Measurements from ENCODE around the gene PSMC3IP.

PSMC3IP gene

GRCh38 chr17:42554250-42555121 is 23.0 kb downstream of the PSMC3IP start (continued):
- TF ChIP-seq ZNF670 (tag by site-specific recombination; IDR thresholded peaks at IDR 0.05; ENCODE audit: low read depth) (no peak), ZXDB (tag by site-specific recombination; IDR thresholded peaks at IDR 0.05) (peak; percentile 99), YY1 (tag by site-specific recombination; IDR thresholded peaks at IDR 0.05) (peak; percentile 44; the same call in 1 of the 2 replicates), ZNF548 (tag by site-specific recombination; IDR thresholded peaks at IDR 0.05) (no peak), ZNF280D (tag by site-specific recombination; IDR thresholded peaks at IDR 0.05) (no peak), ZIC2 (tag by site-specific recombination; IDR thresholded peaks at IDR 0.05) (peak; percentile 96), FEZF1 (tag by site-specific recombination; IDR thresholded peaks at IDR 0.05) (no peak), ZSCAN18 (tag by site-specific recombination; IDR thresholded peaks at IDR 0.05) (no peak), ZFP41 (tag by site-specific recombination; IDR thresholded peaks at IDR 0.05; ENCODE audit: borderline replicate concordance) (no peak), ZNF701 (tag by site-specific recombination; IDR thresholded peaks at IDR 0.05) (no peak), ZEB2 (tag by site-specific recombination; IDR thresholded peaks at IDR 0.05) (peak; percentile 91), ZNF266 (tag by site-specific recombination; IDR thresholded peaks at IDR 0.05; ENCODE audit: low read depth) (no peak), ZSCAN23 (tag by site-specific recombination; IDR thresholded peaks at IDR 0.05) (no peak), KLF17 (tag by site-specific recombination; IDR thresholded peaks at IDR 0.05) (peak; percentile 76), ZNF114 (tag by site-specific recombination; IDR thresholded peaks at IDR 0.05) (no peak), PRDM2 (tag by site-specific recombination; IDR thresholded peaks at IDR 0.05; ENCODE audit: borderline replicate concordance) (no peak), ZNF121 (tag by site-specific recombination; IDR thresholded peaks at IDR 0.05) (no peak), ZNF513 (tag by site-specific recombination; IDR thresholded peaks at IDR 0.05) (peak; percentile 47; the same call in 1 of the 2 replicates), PRDM6 (tag by site-specific recombination; IDR thresholded peaks at IDR 0.05) (no peak; the same call in 1 of the 2 replicates), ZNF654 (tag by site-specific recombination; IDR thresholded peaks at IDR 0.05; ENCODE audit: low read depth) (no peak), IKZF3 (tag by site-specific recombination; IDR thresholded peaks at IDR 0.05) (peak; percentile 71; the same call in 1 of the 2 replicates), ZFP3 (tag by site-specific recombination; IDR thresholded peaks at IDR 0.05; ENCODE audit: low read depth) (no peak), ZNF341 (tag by site-specific recombination; IDR thresholded peaks at IDR 0.05; ENCODE audit: low read depth) (peak; percentile 81)
